Activated T-helper 17 cell treated with anti-CD3 and anti-CD28 coated beads, Interleukin-2, amount 50 U/mL, for 72 hours (primary cell): ENCODE results near the gene ZC3H12C. TPM values are rescaled to one million over a fixed set of nuclear protein-coding genes. Genes with fewer than 3 reads are reported as not detected.
A peak's percentile ranks its signal among the peaks of the same experiment; 100 is the strongest.
"Not testable (repeated sequence)": the region's sequence is repeated elsewhere in the genome, so short reads cannot be mapped to it uniquely, and the experiment has no call there.

Source experiments
- ATAC-seq: fragments of 150-1000 bp; cut with Tn5 transposase; replicated peaks from 2 replicates; pipeline ENCODE4 v1.10.0; 2021; ENCODE audit warnings: mild to moderate bottlenecking, moderate library complexity
- H3K27ac Mint-ChIP-seq: one replicate; pipeline ENCODE4 v1.8.0; 2022; ENCODE audit warnings: mixed read lengths
- H3K27me3 Mint-ChIP-seq: one replicate; pipeline ENCODE4 v1.8.0; 2022; ENCODE audit warnings: mixed read lengths
- H3K36me3 Mint-ChIP-seq: one replicate; pipeline ENCODE4 v1.8.0; 2022; ENCODE audit warnings: low read depth, mild to moderate bottlenecking, mixed read lengths
- H3K4me1 Mint-ChIP-seq: one replicate; pipeline ENCODE4 v1.8.0; 2022; ENCODE audit warnings: mixed read lengths
- H3K4me3 Mint-ChIP-seq: one replicate; pipeline ENCODE4 v1.8.0; 2022; ENCODE audit warnings: mild to moderate bottlenecking, mixed read lengths
- H3K9me3 Mint-ChIP-seq: one replicate; pipeline ENCODE4 v1.8.0; 2022; ENCODE audit warnings: mixed read lengths
- total RNA-seq, 2 donors: library from RNA; stranded (reverse); gene quantifications; one replicate each; pipeline ENCODE4 v1.2.3, GENCODE V29; 2022

Gene ZC3H12C
- total RNA-seq, result 1 to 10 TPM; 2.9 to 5.8 TPM

GRCh38 chr11:110092515-110093406, at the start of gene ZC3H12C:
ZC3H12C (plus strand) TSS chr11:110093392; CDS start chr11:110093412, 20 bp downstream.
- Mint-ChIP-seq H3K27ac (peak within 1 kb of the TSS; percentile 86), H3K4me3 (peak within 1 kb of the TSS; percentile 78), H3K9me3 (no peaks in the 10 kb centered on the region), H3K27me3 (peaks cover 38% of the 10 kb centered on the region), H3K36me3 (peaks cover 15% of the 10 kb centered on the region), H3K4me1 (peaks cover 11% of the 10 kb centered on the region)
- peak; percentile 58 for ATAC-seq

GRCh38 chr11:110044226-110044968, 48.8 kb upstream of the ZC3H12C start:
- H3K27me3 Mint-ChIP-seq, result peaks cover 24% of the 10 kb centered on the region
- ATAC-seq, result no peak
- no peak overlapping the region for H3K27ac Mint-ChIP-seq
- H3K9me3 Mint-ChIP-seq, result peaks cover 6% of the 10 kb centered on the region
- no peaks in the 10 kb centered on the region for H3K4me1 Mint-ChIP-seq
- H3K36me3 Mint-ChIP-seq, result no peaks in the 10 kb centered on the region
- H3K4me3 Mint-ChIP-seq, result no peak overlapping the region

GRCh38 chr11:110046775-110047380, 46.3 kb upstream of the ZC3H12C start:
- Mint-ChIP-seq H3K36me3 (no peaks in the 10 kb centered on the region), H3K27ac (no peak overlapping the region), H3K27me3 (peaks cover 20% of the 10 kb centered on the region), H3K9me3 (peaks cover 6% of the 10 kb centered on the region), H3K4me1 (no peaks in the 10 kb centered on the region), H3K4me3 (no peak overlapping the region)
- ATAC-seq, result no peak

- no peaks in the 10 kb centered on the region for H3K36me3 Mint-ChIP-seq
- H3K9me3 Mint-ChIP-seq, result peaks cover 11% of the 10 kb centered on the region
- no peak overlapping the region for H3K4me3 Mint-ChIP-seq
- no peaks in the 10 kb centered on the region for H3K4me1 Mint-ChIP-seq
- H3K27me3 Mint-ChIP-seq, result peaks cover 8% of the 10 kb centered on the region
- ATAC-seq, result no peak
- H3K27ac Mint-ChIP-seq, result no peak overlapping the region
Observed at GRCh38 chr11:110049501-110050200, 43.5 kb upstream of the ZC3H12C start.

GRCh38 chr11:110050201-110050506, 43.0 kb upstream of the ZC3H12C start:
- no peak overlapping the region for H3K27ac Mint-ChIP-seq
- no peaks in the 10 kb centered on the region for H3K36me3 Mint-ChIP-seq
- no peak for ATAC-seq
- peaks cover 6% of the 10 kb centered on the region for H3K27me3 Mint-ChIP-seq
- H3K4me1 Mint-ChIP-seq, result no peaks in the 10 kb centered on the region
- H3K4me3 Mint-ChIP-seq, result no peak overlapping the region
- H3K9me3 Mint-ChIP-seq, result peaks cover 11% of the 10 kb centered on the region

- ATAC-seq, result no peak
- Mint-ChIP-seq H3K27ac (no peak overlapping the region), H3K4me3 (no peak overlapping the region), H3K36me3 (no peaks in the 10 kb centered on the region), H3K9me3 (peaks cover 11% of the 10 kb centered on the region), H3K4me1 (no peaks in the 10 kb centered on the region), H3K27me3 (no peaks in the 10 kb centered on the region)
Observed at GRCh38 chr11:110053848-110054414, 39.3 kb upstream of the ZC3H12C start.

GRCh38 chr11:110056956-110057355, 36.2 kb upstream of the ZC3H12C start:
- peaks cover 11% of the 10 kb centered on the region for H3K9me3 Mint-ChIP-seq
- no peaks in the 10 kb centered on the region for H3K4me1 Mint-ChIP-seq
- H3K4me3 Mint-ChIP-seq, result no peak overlapping the region
- H3K27ac Mint-ChIP-seq, result no peak overlapping the region
- H3K36me3 Mint-ChIP-seq, result no peaks in the 10 kb centered on the region
- no peak for ATAC-seq
- no peaks in the 10 kb centered on the region for H3K27me3 Mint-ChIP-seq

GRCh38 chr11:110059706-110060463, 33.3 kb upstream of the ZC3H12C start:
- no peak for ATAC-seq

GRCh38 chr11:110061296-110061695, 31.9 kb upstream of the ZC3H12C start:
- H3K4me3 Mint-ChIP-seq, result no peak overlapping the region
- no peak for ATAC-seq
- H3K27me3 Mint-ChIP-seq, result peaks cover 8% of the 10 kb centered on the region
- H3K27ac Mint-ChIP-seq, result no peak overlapping the region
- H3K9me3 Mint-ChIP-seq, result no peaks in the 10 kb centered on the region
- H3K36me3 Mint-ChIP-seq, result no peaks in the 10 kb centered on the region
- H3K4me1 Mint-ChIP-seq, result no peaks in the 10 kb centered on the region

More at GRCh38 chr11:110059706-110060463, 33.3 kb upstream of the ZC3H12C start:
- no peaks in the 10 kb centered on the region for H3K9me3 Mint-ChIP-seq
- H3K36me3 Mint-ChIP-seq, result no peaks in the 10 kb centered on the region
- no peaks in the 10 kb centered on the region for H3K4me1 Mint-ChIP-seq
- peaks cover 8% of the 10 kb centered on the region for H3K27me3 Mint-ChIP-seq
- no peak overlapping the region for H3K27ac Mint-ChIP-seq
- no peak overlapping the region for H3K4me3 Mint-ChIP-seq

- H3K36me3 Mint-ChIP-seq, result no peaks in the 10 kb centered on the region
- peaks cover 11% of the 10 kb centered on the region for H3K27me3 Mint-ChIP-seq
- H3K9me3 Mint-ChIP-seq, result no peaks in the 10 kb centered on the region
- no peak overlapping the region for H3K27ac Mint-ChIP-seq
- H3K4me1 Mint-ChIP-seq, result no peaks in the 10 kb centered on the region
- no peak overlapping the region for H3K4me3 Mint-ChIP-seq
- ATAC-seq, result no peak
Observed at GRCh38 chr11:110062247-110062646, 30.9 kb upstream of the ZC3H12C start.

GRCh38 chr11:110065189-110065588, 28.0 kb upstream of the ZC3H12C start:
- H3K9me3 Mint-ChIP-seq, result no peaks in the 10 kb centered on the region
- H3K36me3 Mint-ChIP-seq, result no peaks in the 10 kb centered on the region
- no peak overlapping the region for H3K27ac Mint-ChIP-seq
- ATAC-seq, result no peak
- peaks cover 3% of the 10 kb centered on the region for H3K4me1 Mint-ChIP-seq
- peaks cover 19% of the 10 kb centered on the region for H3K27me3 Mint-ChIP-seq
- no peak overlapping the region for H3K4me3 Mint-ChIP-seq

GRCh38 chr11:110068001-110068400, 25.2 kb upstream of the ZC3H12C start:
- not testable (repeated sequence) for ATAC-seq, H3K27ac Mint-ChIP-seq, H3K9me3 Mint-ChIP-seq, H3K36me3 Mint-ChIP-seq, H3K4me1 Mint-ChIP-seq, H3K4me3 Mint-ChIP-seq
- peaks cover 30% of the 10 kb centered on the region for H3K27me3 Mint-ChIP-seq

GRCh38 chr11:110069158-110069737, 23.9 kb upstream of the ZC3H12C start:
- ATAC-seq, result no peak

More at GRCh38 chr11:110069158-110069737, 23.9 kb upstream of the ZC3H12C start:
- Mint-ChIP-seq H3K27me3 (peaks cover 35% of the 10 kb centered on the region), H3K4me3 (no peak overlapping the region), H3K4me1 (peaks cover 3% of the 10 kb centered on the region), H3K9me3 (no peaks in the 10 kb centered on the region), H3K27ac (no peak overlapping the region), H3K36me3 (no peaks in the 10 kb centered on the region)
